ENCODE data around the gene PTP4A2.

GRCh38 chr1:31984419-31985347, 46.5 kb upstream of the PTP4A2 start:
- TF ChIP-seq CTCF (IDR thresholded peaks at IDR 0.05) (no peak), POLR2A (IDR thresholded peaks at IDR 0.05) (no peak)

Measured in adrenal gland (tissue), 5 donors.